CD4-positive, alpha-beta T cell treated with Interleukin-17A for 4 hours (primary cell): ENCODE results near the gene PLEKHA6.

Source experiments
- DNase-seq: peaks from one replicate; pipeline ENCODE4 v3.0.0-alpha.2; 2020; ENCODE audit warnings: mixed read lengths

PLEKHA6 gene

DNA sequence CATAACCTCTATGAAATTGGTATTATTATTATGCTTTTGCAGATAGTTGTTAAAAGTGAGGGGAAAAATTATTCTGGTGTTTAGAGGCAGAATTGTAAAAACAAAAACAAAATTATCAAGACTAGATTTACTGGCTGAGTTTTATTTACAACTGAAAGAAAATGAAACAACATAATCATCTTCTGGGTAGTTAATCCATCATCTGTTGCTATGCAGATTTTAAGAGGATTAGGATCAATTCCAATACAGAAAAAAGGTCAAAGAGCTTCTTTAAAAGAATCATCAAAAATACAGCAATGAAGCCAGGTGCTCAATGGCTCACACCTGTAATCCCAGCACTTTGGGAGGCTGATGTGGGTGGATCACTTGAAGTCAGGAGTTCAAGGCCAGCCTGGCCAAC, 154.2 kb downstream of the PLEKHA6 start:
- DNase-seq = no peak

DNA sequence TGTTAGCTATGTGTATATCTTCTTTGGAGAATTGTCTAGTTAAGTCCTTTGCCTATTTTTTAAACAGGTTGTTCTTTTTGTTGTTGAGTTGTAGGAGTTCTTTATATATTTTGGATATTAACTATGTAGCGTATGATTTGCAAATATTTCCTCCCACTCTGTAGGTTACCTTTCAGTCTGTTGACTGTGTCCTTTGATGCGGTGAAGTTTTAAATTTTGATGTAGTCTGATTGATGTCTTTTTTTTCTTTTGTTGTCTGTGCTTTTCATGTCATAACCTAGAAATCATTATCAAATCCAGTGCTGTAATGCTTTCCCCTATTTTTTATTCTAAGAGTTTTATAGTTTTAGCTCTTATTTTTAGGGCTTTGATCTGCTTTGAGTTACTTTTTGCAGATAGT, 154.8 kb downstream of the PLEKHA6 start:
- DNase-seq = no peak

DNA sequence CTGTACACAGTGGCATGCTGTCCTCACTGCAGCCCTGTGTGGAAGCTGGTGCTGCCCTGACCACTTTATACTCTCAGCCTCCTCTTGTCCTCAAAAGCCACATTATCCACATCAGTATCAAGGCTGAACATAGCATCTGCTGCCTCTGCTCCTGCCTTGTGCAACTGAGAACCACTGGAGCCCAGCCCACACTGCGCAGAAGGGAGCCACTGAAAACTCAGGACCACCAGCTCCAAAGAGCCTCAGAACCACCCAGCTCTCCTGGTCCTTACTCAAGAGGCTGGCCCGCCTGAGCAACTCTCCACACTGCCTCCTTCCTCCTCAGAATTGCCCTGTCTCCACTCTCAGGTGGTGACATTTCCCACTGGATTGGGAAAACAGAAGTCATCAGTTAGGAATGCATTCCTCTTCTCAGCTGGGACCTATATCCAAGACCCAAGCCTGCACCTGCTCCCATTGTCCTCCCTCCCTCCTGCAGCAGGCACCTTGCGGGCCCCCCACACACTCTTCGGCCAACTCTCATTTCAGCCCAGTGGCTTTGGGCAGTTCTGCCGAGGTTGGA, 156.4 kb downstream of the PLEKHA6 start:
- no peak for DNase-seq

DNA sequence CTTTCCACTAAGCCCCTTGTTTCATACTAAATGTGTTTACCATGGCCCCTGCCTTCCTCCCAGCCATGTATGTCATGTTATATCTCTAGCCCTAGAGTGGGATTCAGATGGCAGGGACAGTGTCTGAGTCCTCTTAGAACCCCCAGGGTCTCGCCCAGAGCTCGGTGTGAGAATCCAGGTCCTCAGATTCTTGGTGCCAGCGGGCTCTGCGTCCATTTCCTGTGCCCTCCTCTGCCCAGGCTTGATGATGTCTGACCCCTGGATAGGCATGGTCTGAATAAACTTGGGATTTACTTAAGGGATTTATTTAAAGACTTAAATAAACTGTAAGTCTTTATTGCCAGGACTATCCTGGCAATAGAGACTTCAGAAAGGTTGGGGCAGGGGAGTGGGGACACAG, 157.2 kb downstream of the PLEKHA6 start:
- no peak for DNase-seq

DNA sequence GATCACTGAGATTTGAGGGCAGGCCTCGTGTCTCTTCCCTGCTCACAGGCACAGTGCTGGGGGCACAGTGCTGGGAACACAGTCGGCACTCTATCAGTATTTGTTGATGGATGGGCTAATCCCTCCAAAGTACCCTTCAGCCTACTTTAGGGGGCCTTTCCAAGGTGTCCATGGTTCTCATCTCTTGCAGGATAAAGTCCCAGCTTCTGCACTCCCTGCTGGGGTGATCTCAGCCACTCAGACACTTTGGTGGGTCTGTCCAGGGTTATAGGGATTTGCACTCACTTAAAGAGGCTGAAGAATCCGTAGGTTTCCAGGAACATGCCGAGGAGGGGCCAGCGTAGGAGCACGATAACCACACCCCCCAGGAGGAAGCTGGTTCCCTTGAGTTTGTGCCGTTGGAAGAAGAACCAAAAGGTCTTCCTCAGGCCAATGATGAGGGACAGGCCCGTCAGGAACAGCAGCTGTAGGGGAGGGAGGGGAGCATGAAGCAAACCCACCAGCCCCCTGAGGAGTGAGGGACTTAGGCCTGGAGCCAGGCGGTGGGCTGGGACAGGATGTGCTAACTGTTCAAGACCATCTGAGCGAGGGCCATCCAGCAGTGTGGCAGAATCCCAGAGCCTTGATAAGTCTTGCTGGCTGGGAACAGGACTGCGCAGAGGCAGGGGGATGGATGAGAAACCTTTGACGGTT, 158.2 kb downstream of the PLEKHA6 start:
- no peak for DNase-seq

DNA sequence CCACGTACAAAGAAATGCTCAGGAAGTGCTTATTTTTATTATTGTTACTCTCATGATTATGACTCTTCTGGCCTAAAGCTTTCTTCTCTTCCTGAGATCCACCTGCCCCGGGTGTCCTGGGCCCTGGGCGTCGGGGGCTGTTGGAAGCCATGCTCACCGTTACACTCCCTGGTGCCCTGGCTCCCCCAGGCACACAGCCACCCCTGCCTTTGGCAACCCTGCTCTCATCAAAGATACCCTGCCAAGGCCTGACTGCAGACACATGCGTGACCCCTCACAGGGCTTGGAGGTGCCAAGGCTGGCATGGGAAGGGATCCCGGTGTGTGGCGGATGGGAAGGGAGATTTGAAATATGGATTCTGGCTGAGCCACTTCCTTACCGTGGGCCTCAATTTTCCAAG, 160.2 kb downstream of the PLEKHA6 start:
- DNase-seq = no peak

DNA sequence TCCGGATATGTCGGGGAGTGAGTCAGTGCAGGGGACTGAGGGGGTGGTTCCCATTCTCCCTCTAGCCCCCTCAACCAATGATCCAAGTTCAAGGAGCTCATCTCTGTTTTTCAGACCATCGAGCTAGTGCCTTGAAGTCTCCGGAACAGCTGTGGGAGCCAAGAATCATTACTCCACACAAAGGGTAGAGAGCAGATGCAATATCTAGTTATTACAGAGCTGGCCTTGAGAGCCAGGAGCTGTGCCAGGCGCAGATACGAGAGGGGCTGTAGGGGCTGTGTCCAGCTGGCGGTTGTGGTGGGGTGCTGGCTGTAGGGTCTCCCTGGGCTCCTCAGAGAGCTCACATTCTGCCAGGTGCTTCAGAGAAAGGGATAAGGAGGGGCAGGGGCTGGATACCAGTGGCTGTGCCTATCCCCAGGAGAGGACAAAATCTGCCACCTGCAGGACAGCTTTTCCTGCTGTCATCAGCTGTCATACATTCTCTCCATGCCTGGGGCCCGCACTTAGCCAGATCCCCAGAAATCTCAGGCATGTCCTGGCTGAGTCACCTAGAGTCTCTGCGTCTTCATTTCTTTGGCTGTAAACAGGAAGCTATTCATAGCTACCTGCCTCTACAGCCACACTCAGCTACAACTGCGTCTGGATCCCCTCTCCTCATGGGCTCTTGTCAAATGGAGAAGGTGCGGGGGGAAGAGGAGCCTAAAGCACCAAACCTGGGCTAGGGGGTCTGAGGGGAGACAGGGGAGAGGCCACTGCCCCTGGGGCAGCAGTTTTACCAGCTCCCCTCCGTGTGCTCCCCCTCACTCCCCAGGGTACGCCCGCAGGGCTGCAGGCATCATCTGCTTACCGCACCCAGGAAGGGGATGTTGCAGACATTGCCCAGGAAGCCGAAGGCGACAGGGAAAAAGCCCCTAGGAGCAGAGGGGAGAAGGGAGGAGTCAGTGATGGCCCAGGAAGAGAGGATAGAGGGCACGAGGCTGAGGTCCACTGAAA, 161.1 kb downstream of the PLEKHA6 start:
- DNase-seq = no peak

DNA sequence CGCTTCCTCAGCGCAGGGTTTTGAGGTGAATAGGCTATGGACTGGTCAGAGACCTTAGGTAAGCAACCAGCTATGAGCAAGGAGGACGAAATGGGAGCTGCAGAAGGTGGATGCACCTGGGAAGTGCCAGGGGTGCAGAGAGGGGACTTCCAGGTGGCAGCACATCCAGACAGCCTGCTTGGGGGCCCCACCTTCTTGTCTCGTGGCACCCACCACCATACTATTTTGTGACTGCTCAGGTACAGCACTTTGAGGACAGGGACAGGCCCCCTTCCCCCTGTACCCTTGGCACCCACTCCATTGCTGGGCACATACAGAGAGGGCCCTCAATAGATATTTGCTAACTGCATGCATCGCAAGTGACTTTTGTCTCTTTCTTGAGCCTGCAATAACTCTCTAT, 162.7 kb downstream of the PLEKHA6 start:
- no peak for DNase-seq

DNA sequence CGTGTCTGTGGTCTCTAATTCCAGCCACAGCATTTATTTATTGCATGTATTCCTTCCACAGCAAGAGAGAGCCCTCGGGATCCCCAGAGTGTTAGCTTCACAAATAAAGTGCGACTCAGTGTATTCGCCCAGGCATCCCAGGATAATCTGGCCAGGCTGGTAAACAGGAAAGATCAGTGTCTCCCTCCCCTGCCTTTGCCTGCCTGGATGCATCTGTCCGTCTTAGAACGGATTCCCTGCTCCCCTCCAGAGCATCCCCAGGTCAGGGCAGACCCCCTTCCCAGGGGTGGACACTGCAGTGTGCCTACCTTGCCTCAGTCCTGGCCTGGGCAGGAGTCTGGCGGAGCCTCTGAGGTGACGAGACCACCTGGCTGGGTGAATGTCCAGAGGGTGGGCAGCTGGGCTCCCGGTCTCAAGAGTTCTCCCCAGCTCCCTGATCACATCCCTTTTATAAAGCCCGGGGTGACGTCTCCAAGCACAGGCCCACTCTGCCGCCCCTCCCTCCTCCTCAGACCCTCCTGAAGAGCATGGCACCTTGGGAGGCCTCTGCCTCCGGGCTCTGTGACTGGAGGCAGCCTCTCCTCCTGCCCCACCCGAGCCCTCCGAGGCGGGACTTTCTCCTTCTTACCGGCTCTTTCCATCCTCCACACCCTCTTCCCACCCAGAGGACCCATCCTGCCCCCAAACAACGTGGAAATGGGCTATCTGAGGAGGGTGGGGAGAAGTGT, 163.5 kb downstream of the PLEKHA6 start, which contains the start of gene KISS1:
KISS1 (minus strand) TSS at position 424 of the 728 bp plus-strand sequence. CDS start 3,615 bp downstream, outside the sequence.
- DNase-seq = no peak

DNA sequence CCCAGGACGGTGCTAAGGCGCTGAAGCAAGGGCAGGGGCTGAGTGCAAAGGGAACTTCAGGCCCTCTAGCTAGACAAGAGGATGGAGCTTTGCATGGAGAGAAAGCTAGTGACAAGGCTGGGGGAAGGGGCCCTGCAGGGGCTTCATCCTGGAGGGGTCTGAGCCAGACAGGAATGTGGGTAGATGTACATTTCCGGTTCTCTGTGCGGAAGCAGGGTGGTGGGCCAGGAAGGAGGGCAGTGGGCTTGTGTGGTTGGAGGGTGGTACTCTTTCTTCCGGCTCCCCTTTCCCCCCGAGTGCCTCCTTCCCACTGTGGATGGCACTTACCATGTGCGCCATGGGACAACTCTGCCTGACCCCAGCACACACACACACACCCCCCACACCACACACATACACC, 165.0 kb downstream of the PLEKHA6 start:
- DNase-seq = no peak

DNA sequence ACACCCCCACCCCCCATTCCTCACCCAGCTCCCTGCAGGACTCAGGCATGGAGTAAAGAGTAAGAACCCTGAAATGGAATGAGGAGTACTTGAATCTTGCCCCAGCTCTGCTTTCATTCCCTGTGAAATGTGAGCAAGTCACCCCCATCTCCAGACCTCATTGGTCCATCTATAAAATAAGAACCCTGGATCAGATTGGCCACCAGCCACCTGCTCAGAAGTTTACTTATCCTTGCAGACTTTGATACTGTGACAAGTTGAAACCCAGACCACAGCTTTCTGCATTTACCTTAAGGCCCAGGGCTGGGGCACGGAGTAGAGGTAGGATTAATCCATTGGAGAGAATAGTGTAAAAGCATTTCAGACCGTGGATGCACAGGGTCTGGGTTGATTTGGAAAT, 165.6 kb downstream of the PLEKHA6 start:
- DNase-seq = no peak

DNA sequence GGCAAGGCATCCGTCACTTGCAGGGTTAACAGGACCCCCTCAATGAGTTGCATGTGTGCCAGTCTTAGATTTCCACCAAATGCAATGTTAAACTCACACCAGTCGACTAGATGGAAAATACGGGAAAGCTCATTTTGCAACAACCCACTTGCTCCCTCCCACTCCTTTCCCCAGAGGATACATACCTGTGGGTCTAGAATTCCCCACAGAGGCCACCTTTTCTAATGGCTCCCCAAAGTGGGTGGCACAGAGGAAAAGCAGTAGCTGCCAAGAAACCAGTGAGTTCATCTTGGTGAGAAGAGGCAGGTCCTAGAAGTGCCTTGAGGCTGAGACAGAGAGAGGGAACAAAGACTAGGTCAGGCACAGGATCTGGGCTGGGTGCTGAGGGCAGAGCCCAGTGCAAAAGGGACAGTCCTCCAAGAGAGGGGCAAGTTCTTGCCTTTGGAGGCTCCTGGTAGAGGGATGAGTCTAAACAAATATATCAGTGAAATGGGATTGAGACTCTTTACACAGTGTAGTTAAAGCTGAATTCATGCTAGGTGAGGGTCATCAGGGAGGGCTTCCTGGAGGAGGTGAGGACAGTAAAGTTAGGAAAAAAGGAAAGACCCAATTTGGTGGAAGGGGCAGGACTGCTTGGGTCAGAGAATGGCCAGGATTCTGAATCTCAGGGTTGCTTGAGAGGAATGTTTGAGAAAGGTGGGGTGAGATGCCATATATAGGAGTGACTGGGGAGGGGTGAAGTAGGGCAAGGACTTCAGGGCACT, 167.0 kb downstream of the PLEKHA6 start:
- DNase-seq = no peak

DNA sequence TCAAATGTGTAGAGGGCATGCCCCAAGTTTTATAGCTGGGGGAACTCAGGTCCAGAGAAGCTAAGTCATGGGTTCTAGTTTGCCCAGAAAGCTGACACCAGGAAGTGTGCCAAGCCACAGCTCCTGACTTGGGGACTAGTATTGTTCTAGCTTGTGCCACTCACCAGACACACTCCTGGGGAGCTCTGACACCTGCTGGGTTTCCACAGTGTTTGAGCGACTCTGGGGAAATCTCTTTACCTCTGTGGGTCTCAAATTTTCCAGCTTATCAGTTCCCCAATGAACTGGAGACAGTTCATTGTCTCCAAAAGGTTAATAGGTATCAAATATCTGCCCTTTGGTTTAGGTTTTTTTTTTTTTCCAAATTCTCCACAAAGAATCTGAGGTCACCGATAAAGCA, 167.7 kb downstream of the PLEKHA6 start:
- no peak for DNase-seq

DNA sequence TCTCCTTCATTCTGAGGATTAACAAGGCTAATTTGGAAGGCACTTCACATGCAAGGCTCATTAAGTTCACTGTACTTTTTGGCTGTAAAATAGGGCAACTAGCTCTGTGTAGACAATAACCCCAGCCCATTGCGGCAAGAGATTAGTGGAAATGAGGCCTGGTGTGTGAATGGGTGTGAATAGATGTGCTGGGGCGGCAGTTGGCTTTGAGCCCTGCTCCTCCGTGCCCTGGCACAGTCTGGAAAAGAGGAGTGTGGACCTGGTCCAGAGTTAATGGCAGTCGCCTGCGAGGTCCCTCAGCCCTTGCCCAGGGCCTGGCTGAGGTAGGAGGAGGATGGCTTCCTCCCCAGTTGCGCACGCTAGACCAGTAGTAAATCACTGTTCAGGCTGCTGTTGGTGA, 168.3 kb downstream of the PLEKHA6 start:
- no peak for DNase-seq

DNA sequence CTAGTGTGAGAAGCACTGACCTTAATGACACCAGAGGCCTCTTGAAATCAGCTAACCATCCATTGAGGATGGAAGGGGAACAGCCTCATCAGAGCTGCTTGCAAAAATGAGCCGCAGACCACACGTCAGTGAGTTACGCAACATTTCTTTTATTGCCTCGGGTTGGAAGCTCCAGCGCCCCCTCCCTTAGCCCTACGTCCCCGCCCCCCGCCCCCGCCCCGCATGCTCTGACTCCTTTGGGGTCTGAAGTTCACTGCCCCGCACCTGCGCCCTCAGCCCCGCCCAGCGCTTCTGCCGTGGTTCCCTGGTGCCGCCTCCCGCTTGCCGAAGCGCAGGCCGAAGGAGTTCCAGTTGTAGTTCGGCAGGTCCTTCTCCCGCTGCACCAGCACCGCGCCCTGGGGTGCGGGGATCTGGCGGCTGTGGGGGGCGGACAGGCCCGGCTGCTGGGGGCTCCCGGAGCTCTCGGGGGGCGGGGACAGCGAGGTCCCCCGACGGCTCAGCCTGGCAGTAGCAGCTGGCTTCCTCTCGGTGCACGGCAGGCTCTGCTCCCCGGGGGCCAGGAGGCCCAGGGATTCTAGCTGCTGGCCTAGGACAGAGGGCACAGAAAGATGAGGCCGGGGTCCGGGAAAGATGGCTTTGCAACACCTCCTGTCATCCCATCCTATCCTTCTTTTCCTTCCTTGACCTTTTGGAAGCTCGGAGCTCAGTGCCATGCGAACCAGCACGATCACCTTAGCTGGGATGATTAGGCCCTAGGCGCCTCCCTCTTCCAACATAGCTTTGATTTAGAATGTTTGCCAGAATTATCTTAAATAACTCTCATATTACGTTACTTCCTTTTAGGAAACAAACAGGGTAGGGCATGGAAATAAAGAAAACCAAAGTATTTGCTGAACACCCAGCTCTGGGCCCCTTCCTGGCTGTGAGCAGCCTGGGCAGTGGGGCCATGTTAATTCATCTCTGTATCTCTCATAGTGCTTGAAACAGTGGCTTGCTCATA, 169.2 kb downstream of the PLEKHA6 start:
- DNase-seq = peak; percentile 30

DNA sequence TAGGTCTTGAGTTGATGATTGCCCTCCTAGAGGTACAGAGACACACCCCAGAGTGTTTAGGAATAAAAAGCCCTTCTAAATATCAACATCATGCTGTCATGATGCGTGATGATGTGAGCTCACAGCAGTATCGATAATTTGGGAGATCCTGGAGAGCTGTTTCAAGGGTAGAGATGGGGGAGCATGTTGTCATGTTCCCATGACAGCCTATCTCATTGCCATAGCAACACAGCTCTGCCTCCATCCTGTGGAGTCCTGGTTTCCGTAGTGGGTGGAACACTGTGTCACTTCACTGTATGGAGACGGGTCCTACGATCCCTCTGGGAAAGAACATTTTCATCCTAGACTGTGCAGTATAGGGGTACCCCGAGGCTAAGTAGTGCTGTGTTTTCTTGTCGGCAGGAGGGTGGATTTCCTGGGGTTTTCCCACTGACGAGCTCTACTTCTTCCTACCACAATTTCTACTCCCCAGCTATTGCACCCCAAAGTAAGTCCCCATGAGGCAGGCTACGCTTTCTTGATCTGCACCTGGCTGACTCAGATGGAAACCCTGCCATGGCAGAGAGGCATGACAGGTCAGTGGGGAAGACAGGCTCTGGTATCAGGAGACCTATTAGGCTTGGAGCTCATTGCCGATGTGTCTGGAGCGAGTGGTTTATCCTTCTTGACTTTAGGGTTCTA, 170.6 kb downstream of the PLEKHA6 start:
- no peak for DNase-seq

DNA sequence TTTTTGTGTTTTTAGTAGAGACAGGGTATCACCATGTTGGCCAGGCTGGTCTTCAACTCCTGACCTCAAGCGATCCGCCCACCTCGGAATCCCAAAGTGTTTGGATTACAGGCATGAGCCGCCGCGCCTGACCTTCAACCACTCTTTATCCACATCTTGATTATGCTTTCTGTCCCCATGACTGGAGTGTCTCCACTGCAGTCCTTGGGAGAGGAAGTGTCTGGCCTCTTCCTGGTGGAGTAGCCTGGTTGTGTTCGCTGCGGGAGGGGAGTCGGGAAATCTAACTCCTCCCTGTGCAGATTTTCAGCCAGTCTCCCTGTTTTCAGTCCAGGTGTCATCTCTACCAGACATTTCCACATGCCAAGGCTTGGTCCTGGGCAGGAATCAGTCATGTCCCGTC, 173.1 kb downstream of the PLEKHA6 start:
- no peak for DNase-seq

DNA sequence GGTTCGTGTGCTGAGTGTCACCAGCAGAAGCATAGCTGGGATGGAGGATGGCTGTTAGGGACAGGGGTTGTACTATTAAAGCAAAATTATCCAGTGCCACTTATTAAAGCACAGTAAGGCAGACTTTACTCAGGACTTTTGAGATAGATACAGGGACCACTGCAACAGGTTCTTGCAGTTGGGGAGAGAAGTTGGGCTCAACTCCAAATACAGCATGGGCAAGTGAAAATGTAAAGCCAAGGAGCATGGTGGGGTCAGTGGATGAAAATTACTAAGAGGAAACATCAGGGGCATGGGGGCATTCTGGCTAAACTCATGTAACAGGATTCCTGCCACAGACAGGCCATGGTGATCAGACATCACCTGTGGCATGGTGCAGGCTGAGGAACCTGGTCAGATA, 178.6 kb downstream of the PLEKHA6 start:
- no peak for DNase-seq

DNA sequence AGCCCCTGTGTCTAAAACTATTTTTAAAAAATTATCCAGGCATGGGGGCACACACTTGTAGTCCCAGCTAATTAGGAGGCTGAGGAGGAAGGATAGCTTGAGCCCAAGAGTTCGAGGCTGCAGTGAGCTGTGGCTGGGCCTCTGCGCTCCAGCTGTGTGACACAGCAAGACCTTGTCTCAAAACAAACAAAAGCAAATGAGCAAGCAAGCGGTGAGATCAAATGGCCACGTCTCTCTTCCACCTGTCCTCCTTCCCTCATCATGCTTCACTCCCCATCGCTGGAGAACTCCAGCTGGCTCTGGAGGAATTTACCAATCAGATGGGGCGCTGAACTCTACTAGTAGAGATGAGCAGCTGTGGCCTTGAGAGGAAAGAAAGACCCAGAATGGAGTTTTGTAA, 179.6 kb downstream of the PLEKHA6 start:
- no peak for DNase-seq
